Activated CD4-positive, CD25-positive, alpha-beta regulatory T cell (primary cell): Measurements from ENCODE around the gene ZBTB1.
"Not testable (repeated sequence)": the region's sequence is repeated elsewhere in the genome, so short reads cannot be mapped to it uniquely, and the experiment has no call there.

Experiments
- DNase-seq, 4 experiments: peaks; one replicate each; lab custom pipeline; 2025; lab: John Stamatoyannopoulos, UW

The ZBTB1 gene

GRCh38 chr14:64569646-64570045 lies 65.1 kb downstream of the ZBTB1 start:
- DNase-seq = not testable (repeated sequence)

GRCh38 chr14:64572386-64573104 lies 68.0 kb downstream of the ZBTB1 start:
- no peak for DNase-seq

- no peak for DNase-seq
Observed at GRCh38 chr14:64573109-64573508, 68.5 kb downstream of the ZBTB1 start.
